Measurements from ENCODE around the gene OR5B2. TPM values are rescaled to one million over a fixed set of nuclear protein-coding genes. Genes with fewer than 3 reads are reported as not detected.

Gene OR5B2
- total RNA-seq = not detected in 2 replicates

DNA sequence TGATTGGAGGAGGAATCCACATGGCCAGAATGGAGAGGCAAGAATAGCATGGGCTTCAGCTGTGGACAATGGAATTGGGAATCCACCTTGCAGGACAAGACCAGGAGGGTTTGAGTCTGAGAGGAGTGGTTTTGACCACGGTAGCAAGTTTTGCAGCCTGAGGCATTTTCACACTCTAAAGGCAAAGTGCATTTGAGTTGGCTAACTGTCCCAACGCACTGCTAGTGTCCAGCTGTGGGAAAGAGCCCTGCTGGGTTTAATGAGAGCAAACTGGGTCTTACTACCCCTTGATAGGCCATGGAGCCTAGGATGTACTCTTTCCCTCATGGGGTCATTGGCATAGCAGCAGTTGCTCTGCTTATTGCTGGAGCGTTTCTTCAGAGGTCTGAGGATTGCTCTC lies at the start of gene OR5B2:
OR5B2 (minus strand) TSS at position 101 of the 400 bp plus-strand sequence. CDS start 4,860 bp downstream, outside the sequence.

GRCh38 chr11:58442136-58442535 lies 14.2 kb upstream of the OR5B2 start, which contains the start of gene OR5B12:
OR5B12 (minus strand) TSS chr11:58442236; CDS start chr11:58440151, 2,085 bp downstream.

GRCh38 chr11:58406774-58407173 lies 21.1 kb downstream of the OR5B2 start, which contains the start of gene OR5B3:
OR5B3 (minus strand) TSS chr11:58406874; CDS start chr11:58403409, 3,465 bp downstream.

Other genes starting within 250 kb of the OR5B2 start
- not detected in 2 replicates for gene OR9Q2, start 239.1 kb downstream of the OR5B2 start, total RNA-seq
- not detected in 2 replicates for gene OR1S2, start 224.0 kb downstream of the OR5B2 start, total RNA-seq
- not detected in 2 replicates for gene OR1S1, start 215.4 kb downstream of the OR5B2 start, total RNA-seq
- not detected in 2 replicates for gene OR10Q1, start 199.2 kb downstream of the OR5B2 start, total RNA-seq
- not detected in 2 replicates for gene OR10W1, start 159.9 kb downstream of the OR5B2 start, total RNA-seq
- not detected in 2 replicates for gene OR5B17, start 69.1 kb downstream of the OR5B2 start, total RNA-seq
- not detected in 2 replicates for gene OR5B3, start 21.2 kb downstream of the OR5B2 start, total RNA-seq
- not detected in 2 replicates for gene OR5B12, start 14.1 kb upstream of the OR5B2 start, total RNA-seq
- not detected in 2 replicates for gene OR5B21, start 80.0 kb upstream of the OR5B2 start, total RNA-seq
- 0.81 and 3.5 TPM in 2 replicates for gene LPXN, start 147.7 kb upstream of the OR5B2 start, total RNA-seq
- gene ZFP91, start 150.9 kb upstream of the OR5B2 start, total RNA-seq = 19.4 and 20.7 TPM in 2 replicates
- 0.49 and 0.51 TPM in 2 replicates for gene CNTF, start 194.5 kb upstream of the OR5B2 start, total RNA-seq

Data from mesangial cell (primary cell).